Naive thymus-derived CD4-positive, alpha-beta T cell (primary cell): ENCODE results near the gene KLHL10. TPM values are rescaled to one million over a fixed set of nuclear protein-coding genes. Genes with fewer than 3 reads are reported as not detected.

ENCODE experiments used
- ATAC-seq: fragments of 150-1000 bp; cut with Tn5 transposase; 2 replicates; pipeline ENCODE4 v1.10.0; 2021; ENCODE audit warnings: mild to moderate bottlenecking, moderate library complexity
- CTCF ChIA-PET: fragments of 350-600 bp; sonication (Branson Sonifier 250); formaldehyde crosslinking; loops from one replicate; lab custom pipeline; 2021; ENCODE audit warnings: antibody characterized with exemption; lab: Charles Lee
- POLR2A ChIA-PET: fragments of 350-600 bp; sonication (Branson Sonifier 250); formaldehyde crosslinking; loops from one replicate; lab custom pipeline; 2021; ENCODE audit warnings: antibody characterized with exemption, inconsistent platforms; lab: Charles Lee
- DNase-seq, 9 donors: peaks; one replicate each; pipeline versions ENCODE4 v3.0.0 to v3.0.0-alpha.2; 2020 to 2022; ENCODE audit warnings: mixed read lengths in 1 of 9
- H3K27ac ChIP-seq: one replicate; pipeline ENCODE4 v1.7.0; 2013; ENCODE audit warnings: mild to moderate bottlenecking, low read depth, low read length, moderate library complexity
- H3K27me3 ChIP-seq, 2 donors: one replicate each; pipeline ENCODE4 v1.7.0; 2013; ENCODE audit warnings: low read length in 2 of 2, mild to moderate bottlenecking in 2 of 2, moderate library complexity in 2 of 2; ENCODE audit not compliant: control insufficient read depth in 2 of 2, insufficient read depth in 2 of 2
- H3K36me3 ChIP-seq, 3 experiments: 1 replicate in 2 of 3; 2 replicates in 1 of 3; pipeline ENCODE4 v1.7.0; 2013; ENCODE audit warnings: low read length in 3 of 3, mild to moderate bottlenecking in 3 of 3, moderate library complexity in 1 of 3; ENCODE audit not compliant: insufficient read depth in 3 of 3, control insufficient read depth in 2 of 3
- H3K4me1 ChIP-seq, 2 donors: one replicate each; pipeline ENCODE4 v1.7.0; 2013; ENCODE audit warnings: low read length in 2 of 2, mild to moderate bottlenecking in 2 of 2, moderate library complexity in 1 of 2; ENCODE audit not compliant: control insufficient read depth in 2 of 2, insufficient read depth in 2 of 2
- H3K4me3 ChIP-seq: 2 replicates; pipeline ENCODE4 v1.7.0; 2013; ENCODE audit warnings: mild to moderate bottlenecking, low read length
- H3K9me3 ChIP-seq, 3 experiments: 1 replicate in 2 of 3; 2 replicates in 1 of 3; pipeline ENCODE4 v1.7.0; 2013; ENCODE audit warnings: low read length in 3 of 3; ENCODE audit not compliant: control insufficient read depth in 2 of 3
- H3K27ac Mint-ChIP-seq, 9 donors: one replicate each; pipeline ENCODE4 v1.8.0; 2020 to 2022; ENCODE audit warnings: mixed read lengths in 9 of 9, mild to moderate bottlenecking in 8 of 9, moderate library complexity in 5 of 9, inconsistent platforms in 2 of 9
- H3K27me3 Mint-ChIP-seq, 5 donors: one replicate each; pipeline ENCODE4 v1.8.0; 2021 to 2022; ENCODE audit warnings: mixed read lengths in 5 of 5, mild to moderate bottlenecking in 1 of 5
- H3K36me3 Mint-ChIP-seq, 5 donors: one replicate each; pipeline ENCODE4 v1.8.0; 2020 to 2022; ENCODE audit warnings: mixed read lengths in 5 of 5, mild to moderate bottlenecking in 3 of 5, inconsistent platforms in 1 of 5
- H3K4me1 Mint-ChIP-seq, 7 donors: one replicate each; pipeline ENCODE4 v1.8.0; 2020 to 2022; ENCODE audit warnings: mixed read lengths in 7 of 7, mild to moderate bottlenecking in 3 of 7, inconsistent platforms in 1 of 7
- H3K4me3 Mint-ChIP-seq, 10 donors: one replicate each; pipeline ENCODE4 v1.8.0; 2020 to 2022; ENCODE audit warnings: mild to moderate bottlenecking in 10 of 10, mixed read lengths in 10 of 10, moderate library complexity in 6 of 10, inconsistent platforms in 2 of 10
- H3K9me3 Mint-ChIP-seq, 11 donors: one replicate each; pipeline ENCODE4 v1.8.0; 2020 to 2022; ENCODE audit warnings: mixed read lengths in 11 of 11, mild to moderate bottlenecking in 4 of 11, inconsistent platforms in 1 of 11, moderate library complexity in 1 of 11
- intact Hi-C, 2 donors: fragments of 100-400 bp; cut with micrococcal nuclease; formaldehyde crosslinking; loops; one replicate each; pipeline ENCODE4 v1.15.1; 2023
- polyA plus RNA-seq, 2 donors: library from polyadenylated mRNA; unstranded; fragments of 300-500 nt; fragmentation: Illumina TruSeq; gene quantifications; one replicate each; pipeline ENCODE4 v1.2.3, GENCODE V29; 2021
- total RNA-seq, 6 experiments: library from RNA in 5 of 6; stranded (reverse) in 5 of 6; gene quantifications; 1 replicate in 5 of 6; 2 replicates in 1 of 6; pipeline ENCODE4 v1.2.3 and lab custom pipeline; 2021 to 2026

Gene KLHL10
- total and polyA plus RNA-seq, 7 experiments from 2014 or later, result not detected

DNA sequence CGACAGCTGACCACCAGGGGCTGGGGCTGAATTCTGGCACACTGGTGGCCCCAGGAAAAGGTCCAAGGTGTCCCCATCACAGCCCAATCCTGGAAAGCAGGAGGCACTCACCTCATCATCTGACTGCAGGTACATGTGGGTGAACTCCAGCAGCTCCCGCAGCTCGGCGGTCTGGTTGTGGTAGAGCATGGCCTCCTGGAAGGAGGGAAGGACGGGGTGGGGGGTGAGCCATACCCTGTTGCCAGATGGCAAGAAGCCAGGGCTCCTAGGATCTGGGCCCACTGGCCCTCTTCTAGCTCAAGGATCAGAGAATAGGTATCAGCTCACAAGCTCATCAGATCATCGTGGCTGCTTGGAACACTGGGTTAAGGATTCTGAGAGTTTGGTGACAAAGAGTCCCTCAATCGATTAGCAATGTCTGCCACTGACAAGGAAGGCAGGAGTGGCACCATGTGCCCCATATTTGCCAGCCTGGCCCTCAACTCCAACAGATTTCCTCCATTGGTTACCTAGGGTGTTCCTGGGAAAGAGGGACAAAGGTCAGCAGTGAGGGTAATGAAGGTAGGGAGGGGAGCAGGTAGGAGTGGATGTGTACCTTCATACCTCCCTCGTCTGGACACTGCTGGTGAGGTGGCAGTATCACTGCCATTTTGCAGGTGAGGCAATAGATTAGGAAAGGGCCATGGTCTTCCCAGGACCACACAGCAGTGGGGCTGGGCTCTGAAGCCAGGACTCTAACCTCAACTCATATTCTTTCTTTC, 30.8 kb upstream of the KLHL10 start:
- POLR2A ChIA-PET, result no interaction called here
- H3K9me3 Mint-ChIP-seq, result no peaks in the 10 kb centered on the region
- CTCF ChIA-PET, result interaction anchor here (0.6 to 0.7 kb wide), 2 partner anchors 11 to 87 kb away, joined by 3 to 6 read pairs; no protein-coding TSS in a partner anchor

DNA sequence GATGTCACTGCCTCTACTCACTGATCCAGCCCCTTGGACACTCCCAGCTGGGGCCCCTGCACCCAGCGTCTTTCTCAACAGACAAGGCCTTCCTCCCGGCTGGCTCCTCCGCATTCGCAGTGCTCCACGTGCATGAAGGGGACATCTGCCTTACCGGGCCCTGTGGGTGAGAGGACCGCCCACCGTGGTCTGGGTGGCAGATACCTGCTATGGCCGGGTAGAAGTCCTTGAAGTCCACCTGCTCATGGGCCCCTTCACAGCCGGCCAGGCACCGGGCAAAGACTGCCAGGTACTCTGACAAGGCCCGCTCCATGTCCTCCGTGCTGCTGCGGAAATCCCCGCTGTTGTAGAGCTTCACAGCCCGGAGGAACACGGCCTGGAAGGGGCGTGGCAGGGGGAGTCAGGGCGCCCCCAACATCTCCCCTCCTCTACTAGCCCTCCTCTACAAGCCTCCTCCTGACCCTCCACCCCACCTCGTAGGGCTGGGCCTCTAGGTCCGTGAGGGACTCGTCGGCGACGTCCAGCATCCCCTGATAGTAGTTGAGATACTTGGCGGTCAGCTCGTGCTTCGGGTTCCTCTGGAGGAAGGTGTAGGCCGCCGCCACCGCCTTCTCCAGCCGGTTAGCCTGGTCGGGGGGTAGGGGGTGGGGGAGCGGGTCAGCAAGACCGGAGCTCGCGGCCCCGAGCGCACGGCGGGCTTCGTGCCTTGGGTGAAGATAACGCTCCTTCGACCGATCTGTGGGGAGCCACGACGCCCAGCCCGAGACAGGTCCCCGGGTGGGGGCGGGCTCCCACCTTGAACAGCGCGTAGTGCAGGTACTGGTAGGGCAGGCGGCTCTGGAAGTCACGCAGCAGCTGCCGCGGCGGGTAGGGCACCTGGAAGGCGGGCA, 26.7 kb upstream of the KLHL10 start:
- H3K9me3 ChIP-seq, result no peaks in the 10 kb centered on the region
- peaks cover 14 to 26% (median 21%) of the 10 kb centered on the region in 7 donors for H3K4me1 Mint-ChIP-seq
- H3K4me3 ChIP-seq, result peak overlapping the region; percentile 81
- no peak overlapping the region for H3K27ac Mint-ChIP-seq
- ChIA-PET CTCF (interaction anchor here (0.5 to 3.6 kb wide), 9 partner anchors 9 to 1746 kb away, joined by 3 to 19 read pairs (median 3); no protein-coding TSS in a partner anchor), POLR2A (interaction anchor here (0.6 to 2.2 kb wide), 5 partner anchors 21 to 588 kb away, joined by 3 to 8 read pairs (median 3); partner anchors contain the start of genes EIF1 and KLHL11)
- H3K27me3 Mint-ChIP-seq, result peaks cover 0 to 22% (median 0%) of the 10 kb centered on the region in 5 donors
- intact Hi-C loops, result loop anchor here (1.0 to 2.0 kb wide), 6 partner anchors 25 to 122 kb away; partner anchors contain the start of genes ACLY (in 1 of the 2), EIF1 (in 1 of the 2), KLHL11 (in 1 of the 2) and NT5C3B (in 1 of the 2)
- peak overlapping the region; percentile 74 to 99 (median 82) for H3K4me3 Mint-ChIP-seq
- ATAC-seq (peak; percentile 56), DNase-seq (peak in 1 of 9 donors; percentile 18)
- peak overlapping the region; percentile 48 for H3K27ac ChIP-seq
- H3K36me3 ChIP-seq, result no peaks in the 10 kb centered on the region
- peaks cover 0 to 4% (median 0%) of the 10 kb centered on the region in 5 donors for H3K36me3 Mint-ChIP-seq
- no peaks in the 10 kb centered on the region for H3K27me3 ChIP-seq
- peaks cover 0 to 2% (median 0%) of the 10 kb centered on the region in 11 donors for H3K9me3 Mint-ChIP-seq
- peaks cover 10 to 16% of the 10 kb centered on the region in 2 donors for H3K4me1 ChIP-seq

More for the DNA sequence above, 30.8 kb upstream of the KLHL10 start:
- no peaks in the 10 kb centered on the region for H3K36me3 ChIP-seq
- Mint-ChIP-seq H3K4me1 (peaks cover 7 to 17% (median 14%) of the 10 kb centered on the region in 7 donors), H3K4me3 (no peak overlapping the region), H3K27me3 (peaks cover 0 to 7% (median 0%) of the 10 kb centered on the region in 5 donors), H3K27ac (no peak overlapping the region), H3K36me3 (peaks cover 0 to 7% (median 0%) of the 10 kb centered on the region in 5 donors)
- H3K4me3 ChIP-seq, result no peak overlapping the region
- peaks cover 9 to 10% of the 10 kb centered on the region in 2 donors for H3K4me1 ChIP-seq
- H3K9me3 ChIP-seq, result no peaks in the 10 kb centered on the region
- ATAC-seq (no peak), DNase-seq (no peak)
- H3K27me3 ChIP-seq, result no peaks in the 10 kb centered on the region
- no peak overlapping the region for H3K27ac ChIP-seq
- intact Hi-C loops, result no loop called here

DNA sequence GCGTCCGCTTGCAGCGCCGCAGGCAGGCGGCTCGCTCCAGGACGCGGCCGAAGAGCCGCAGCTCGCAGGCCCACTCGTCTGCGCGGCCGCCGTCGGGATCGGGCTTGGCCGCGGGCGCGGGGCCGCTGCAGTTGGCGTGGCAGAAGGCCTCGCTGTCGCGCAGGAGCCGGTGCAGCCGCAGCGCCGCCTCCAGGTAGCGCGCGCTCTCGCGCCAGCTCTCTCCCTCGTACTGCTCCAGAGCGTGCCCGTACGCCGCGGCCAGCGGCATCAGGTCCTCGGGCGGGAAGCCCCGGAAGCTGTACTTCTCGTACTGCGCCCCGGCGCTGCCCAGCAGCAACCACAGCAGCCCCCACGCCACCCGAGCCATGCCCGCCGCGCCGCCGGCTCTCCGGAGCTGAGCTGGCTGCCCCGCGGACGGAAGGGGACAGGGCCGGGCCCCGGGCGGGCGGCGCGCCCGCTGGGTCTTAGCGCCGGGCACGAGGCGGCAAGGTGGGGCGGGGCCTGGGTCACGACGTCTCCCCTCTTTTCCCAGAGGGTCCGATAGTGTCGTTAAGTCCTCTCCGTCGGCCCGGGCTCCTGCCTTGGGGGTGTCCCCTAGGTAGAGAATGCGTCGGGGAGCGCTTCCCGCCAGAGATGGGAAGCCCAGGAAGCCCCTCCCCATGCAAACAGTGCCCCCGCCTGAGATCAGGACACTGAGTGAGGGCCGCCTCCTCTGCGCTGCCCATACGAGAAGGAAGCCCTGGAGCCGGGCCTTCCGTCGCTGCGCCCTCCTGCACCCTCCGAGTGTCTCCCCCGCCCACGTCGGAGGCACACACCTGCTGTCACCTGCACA, 25.9 kb upstream of the KLHL10 start, which contains the start of gene P3H4:
TSS of gene P3H4 (minus strand) at position 401 of the 832 bp plus-strand sequence. CDS start at position 367, 34 bp downstream.
- peaks cover 10 to 16% of the 10 kb centered on the region in 2 donors for H3K4me1 ChIP-seq
- H3K36me3 ChIP-seq, result no peaks in the 10 kb centered on the region
- ChIA-PET CTCF (interaction anchor here (0.5 to 3.6 kb wide), 8 partner anchors 10 to 1409 kb away, joined by 3 to 19 read pairs (median 4); no protein-coding TSS in a partner anchor), POLR2A (interaction anchor here (0.6 to 2.2 kb wide), 5 partner anchors 20 to 587 kb away, joined by 3 to 8 read pairs (median 3); partner anchors contain the start of genes EIF1 and KLHL11)
- H3K27ac ChIP-seq, result peak within 1 kb of the TSS; percentile 48
- no peaks in the 10 kb centered on the region for H3K27me3 ChIP-seq
- H3K27me3 Mint-ChIP-seq, result peaks cover 0 to 22% (median 0%) of the 10 kb centered on the region in 5 donors
- H3K9me3 ChIP-seq, result no peaks in the 10 kb centered on the region
- DNase-seq (peak; percentile 68 to 83 (median 79)), ATAC-seq (peak; percentile 94)
- peaks cover 0 to 2% (median 0%) of the 10 kb centered on the region in 11 donors for H3K9me3 Mint-ChIP-seq
- peak within 1 kb of the TSS; percentile 89 to 99 (median 94) for H3K4me3 Mint-ChIP-seq
- peaks cover 0 to 4% (median 0%) of the 10 kb centered on the region in 5 donors for H3K36me3 Mint-ChIP-seq
- peak within 1 kb of the TSS; percentile 81 for H3K4me3 ChIP-seq
- peaks cover 14 to 26% (median 21%) of the 10 kb centered on the region in 7 donors for H3K4me1 Mint-ChIP-seq
- intact Hi-C loops, result loop anchor here (1.0 to 2.0 kb wide), 6 partner anchors 25 to 123 kb away; partner anchors contain the start of genes ACLY (in 1 of the 2), EIF1 (in 1 of the 2), KLHL11 (in 1 of the 2) and NT5C3B (in 1 of the 2)
- H3K27ac Mint-ChIP-seq, result peak within 1 kb of the TSS in 7 of 9 donors; percentile 50 to 81 (median 68)

DNA sequence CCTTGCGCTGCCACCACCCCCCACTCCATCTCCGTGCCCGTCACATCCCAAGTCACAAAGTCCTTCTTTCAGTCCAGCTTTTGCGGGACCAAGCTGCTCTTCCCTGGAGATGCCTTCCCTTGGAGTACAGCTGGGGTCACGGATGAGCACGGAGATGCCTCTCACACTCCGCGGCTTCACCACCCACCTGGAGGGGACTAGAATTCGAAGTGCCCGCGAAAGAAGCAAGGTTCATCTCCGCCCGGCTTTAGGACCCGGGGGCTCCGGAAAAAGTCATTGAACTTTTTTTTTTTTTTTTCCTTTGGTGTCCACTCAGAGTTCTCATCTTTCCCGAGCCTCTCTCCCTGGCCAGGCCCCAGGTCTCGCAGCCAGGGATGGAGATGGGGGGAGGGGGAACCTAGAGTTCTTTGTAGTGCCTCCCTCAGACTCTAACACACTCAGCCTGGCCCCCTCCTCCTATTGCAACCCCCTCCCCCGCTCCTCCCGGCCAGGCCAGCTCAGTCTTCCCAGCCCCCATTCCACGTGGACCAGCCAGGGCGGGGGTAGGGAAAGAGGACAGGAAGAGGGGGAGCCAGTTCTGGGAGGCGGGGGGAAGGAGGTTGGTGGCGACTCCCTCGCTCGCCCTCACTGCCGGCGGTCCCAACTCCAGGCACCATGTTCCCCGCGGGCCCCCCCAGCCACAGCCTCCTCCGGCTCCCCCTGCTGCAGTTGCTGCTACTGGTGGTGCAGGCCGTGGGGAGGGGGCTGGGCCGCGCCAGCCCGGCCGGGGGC, 25.1 kb upstream of the KLHL10 start, which contains the start of gene FKBP10:
TSS of gene FKBP10 (plus strand) at position 624 of the 771 bp plus-strand sequence. CDS start at position 655, 31 bp downstream.
- no peaks in the 10 kb centered on the region for H3K27me3 ChIP-seq
- H3K27me3 Mint-ChIP-seq, result peaks cover 0 to 22% (median 0%) of the 10 kb centered on the region in 5 donors
- DNase-seq, result peak; percentile 21 to 58 (median 46)
- peak within 1 kb of the TSS; percentile 48 for H3K27ac ChIP-seq
- ATAC-seq, result peak; percentile 12
- ChIA-PET POLR2A (interaction anchor here (2.2 kb wide), 2 partner anchors 52 to 124 kb away, joined by 5 to 8 read pairs; partner anchors contain the start of genes EIF1 and KLHL11), CTCF (interaction anchor here (0.9 to 3.6 kb wide), 3 partner anchors 10 to 75 kb away, joined by 4 to 19 read pairs (median 6); no protein-coding TSS in a partner anchor)
- peaks cover 14 to 26% (median 21%) of the 10 kb centered on the region in 7 donors for H3K4me1 Mint-ChIP-seq
- H3K4me3 Mint-ChIP-seq, result peak within 1 kb of the TSS; percentile 89 to 99 (median 94)
- H3K36me3 ChIP-seq, result no peaks in the 10 kb centered on the region
- H3K4me1 ChIP-seq, result peaks cover 10 to 16% of the 10 kb centered on the region in 2 donors
- H3K27ac Mint-ChIP-seq, result peak within 1 kb of the TSS in 8 of 9 donors; percentile 50 to 84 (median 68)
- H3K9me3 ChIP-seq, result no peaks in the 10 kb centered on the region
- peaks cover 0 to 2% (median 0%) of the 10 kb centered on the region in 11 donors for H3K9me3 Mint-ChIP-seq
- H3K4me3 ChIP-seq, result peak within 1 kb of the TSS; percentile 81
- intact Hi-C loops, result no loop called here
- peaks cover 0 to 4% (median 0%) of the 10 kb centered on the region in 5 donors for H3K36me3 Mint-ChIP-seq
